GM12891 (cell line): ENCODE data around the gene NAT10.

Experiments used
- POLR2A ChIP-seq: IDR thresholded peaks from 2 replicates; pipeline ENCODE4 v1.6.1; 2011; ENCODE audit warnings: low read depth, low read length, control low read depth
- POLR2AphosphoS5 ChIP-seq: IDR thresholded peaks from 2 replicates; pipeline ENCODE4 v1.6.1; 2011; ENCODE audit warnings: low read depth, low read length, control low read depth

DNA sequence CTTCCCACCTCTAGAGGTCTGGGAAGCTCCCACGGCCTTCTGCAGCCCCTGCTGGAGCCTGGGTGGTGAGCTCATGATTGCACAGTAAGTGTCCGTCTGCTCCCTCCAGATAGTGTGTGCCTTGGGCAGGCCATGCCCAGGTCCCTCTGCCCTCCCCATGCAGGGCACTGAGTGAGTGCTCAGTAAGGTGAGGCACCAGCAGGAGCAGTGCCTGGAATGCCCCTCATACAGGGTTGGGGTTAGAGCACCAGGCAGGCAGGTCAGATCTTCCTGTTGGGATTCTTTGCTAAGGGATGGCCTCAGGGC is 50.3 kb downstream of the NAT10 start:
- no peak for TF ChIP-seq POLR2AphosphoS5
- TF ChIP-seq POLR2A: no peak
